ENCODE results near the gene MXRA8. TPM values are rescaled to one million over a fixed set of nuclear protein-coding genes. Genes with fewer than 3 reads are reported as not detected.
A peak's percentile ranks its signal among the peaks of the same experiment; 100 is the strongest.

The MXRA8 gene
- total and polyA plus RNA-seq, 9 of the 15 experiments (the other 6 are each of a cell fraction or from before 2014, with no cell fraction given), result 0.66 to 11.3 (median 6.3) TPM

GRCh38 chr1:1324524-1325287 is 33.6 kb downstream of the MXRA8 start, which contains the start of the genes CPTP and INTS11 (continued):
- peak; percentile 11; the same call in 1 of the 2 replicates for TF ChIP-seq CTBP1 (IDR thresholded peaks at IDR 0.05; ENCODE audit: borderline replicate concordance)
- no peak for TF ChIP-seq RFX7 (CRISPR knock-in tag; IDR thresholded peaks at IDR 0.05)
- no peak for TF ChIP-seq KAT8 (IDR thresholded peaks at IDR 0.05; ENCODE audit: low read depth)
- no peak for TF ChIP-seq ELF2 (CRISPR knock-in tag; IDR thresholded peaks at IDR 0.05)
- no peak for TF ChIP-seq ZNF668 (CRISPR knock-in tag; IDR thresholded peaks at IDR 0.05)
- TF ChIP-seq PPARD (CRISPR knock-in tag; IDR thresholded peaks at IDR 0.05), result no peak
- peak; percentile 73 for TF ChIP-seq CXXC5 (CRISPR knock-in tag; IDR thresholded peaks at IDR 0.05)
- TF ChIP-seq NEUROD1 (IDR thresholded peaks at IDR 0.05; ENCODE audit: borderline replicate concordance, low read depth, low read length, partially characterized antibody), result no peak
- TF ChIP-seq, protein P1, sequence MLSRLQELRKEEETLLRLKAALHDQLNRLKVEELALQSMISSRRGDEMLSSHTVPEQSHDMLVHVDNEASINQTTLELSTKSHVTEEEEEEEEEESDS (CRISPR knock-in tag; IDR thresholded peaks at IDR 0.05), result no peak
- no peak for TF ChIP-seq RUNX1 (IDR thresholded peaks at IDR 0.05; ENCODE audit: low read depth)
- TF ChIP-seq SRSF9 (IDR thresholded peaks at IDR 0.05; ENCODE audit: borderline replicate concordance, low read depth, low read length), result no peak
- no peak for TF ChIP-seq MCM2 (IDR thresholded peaks at IDR 0.05; ENCODE audit: low read depth)
- TF ChIP-seq, protein P2, sequence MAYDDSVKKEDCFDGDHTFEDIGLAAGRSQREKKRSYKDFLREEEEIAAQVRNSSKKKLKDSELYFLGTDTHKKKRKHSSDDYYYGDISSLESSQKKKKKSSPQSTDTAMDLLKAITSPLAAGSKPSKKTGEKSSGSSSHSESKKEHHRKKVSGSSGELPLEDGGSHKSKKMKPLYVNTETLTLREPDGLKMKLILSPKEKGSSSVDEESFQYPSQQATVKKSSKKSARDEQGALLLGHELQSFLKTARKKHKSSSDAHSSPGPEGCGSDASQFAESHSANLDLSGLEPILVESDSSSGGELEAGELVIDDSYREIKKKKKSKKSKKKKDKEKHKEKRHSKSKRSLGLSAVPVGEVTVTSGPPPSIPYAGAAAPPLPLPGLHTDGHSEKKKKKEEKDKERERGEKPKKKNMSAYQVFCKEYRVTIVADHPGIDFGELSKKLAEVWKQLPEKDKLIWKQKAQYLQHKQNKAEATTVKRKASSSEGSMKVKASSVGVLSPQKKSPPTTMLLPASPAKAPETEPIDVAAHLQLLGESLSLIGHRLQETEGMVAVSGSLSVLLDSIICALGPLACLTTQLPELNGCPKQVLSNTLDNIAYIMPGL (CRISPR knock-in tag; IDR thresholded peaks at IDR 0.05), result no peak
- TF ChIP-seq ZC3H8 (IDR thresholded peaks at IDR 0.05), result no peak
- no peak for TF ChIP-seq WHSC1 (IDR thresholded peaks at IDR 0.05; ENCODE audit: low read length)
- no peak; a peak in 1 of 4 replicates for TF ChIP-seq NONO (IDR thresholded peaks at IDR 0.05; ENCODE audit: low read depth in 2 of 2, low read length in 1 of 2)
- TF ChIP-seq TCFL5 (CRISPR knock-in tag; conservative IDR thresholded peaks at IDR 0.05), result no peak
- TF ChIP-seq MEF2D (tag; conservative IDR thresholded peaks at IDR 0.05; ENCODE audit: low read depth), result no peak
- TF ChIP-seq ZNF766 (CRISPR knock-in tag; conservative IDR thresholded peaks at IDR 0.05), result no peak
- no peak for TF ChIP-seq KLF16 (IDR thresholded peaks at IDR 0.05)
- TF ChIP-seq SIN3A (IDR thresholded peaks at IDR 0.05; ENCODE audit: borderline replicate concordance in 2 of 2, control insufficient read depth in 1 of 2, low read depth in 2 of 2, low read length in 2 of 2), result no peak; a peak in 1 of 4 replicates
- no peak for TF ChIP-seq SAFB2 (IDR thresholded peaks at IDR 0.05; ENCODE audit: borderline replicate concordance, low read depth, low read length, severe bottlenecking)
- no peak for TF ChIP-seq ZNF398 (CRISPR knock-in tag; IDR thresholded peaks at IDR 0.05)
- TF ChIP-seq MXI1 (IDR thresholded peaks at IDR 0.05; ENCODE audit: low read depth, low read length), result no peak
